ENCODE results near the gene LURAP1L.

GRCh38 chr9:12737871-12738270 lies 36.9 kb upstream of the LURAP1L start:
- TF ChIP-seq ZNF843 (tag by site-specific recombination; IDR thresholded peaks at IDR 0.05) (no peak), KLF8 (tag by site-specific recombination; IDR thresholded peaks at IDR 0.05) (no peak), ZNF830 (tag by site-specific recombination; IDR thresholded peaks at IDR 0.05; ENCODE audit: low read depth) (no peak), RBAK (tag by site-specific recombination; IDR thresholded peaks at IDR 0.05) (no peak), ZNF274 (IDR thresholded peaks at IDR 0.05; ENCODE audit: low read length) (no peak), ZNF274 (tag by site-specific recombination; IDR thresholded peaks at IDR 0.05; ENCODE audit: borderline replicate concordance) (no peak), ZNF324 (tag by site-specific recombination; IDR thresholded peaks at IDR 0.05) (no peak), ZNF391 (tag by site-specific recombination; IDR thresholded peaks at IDR 0.05; ENCODE audit: borderline replicate concordance, low read depth) (no peak)
- TF ChIP-seq, protein P1, sequence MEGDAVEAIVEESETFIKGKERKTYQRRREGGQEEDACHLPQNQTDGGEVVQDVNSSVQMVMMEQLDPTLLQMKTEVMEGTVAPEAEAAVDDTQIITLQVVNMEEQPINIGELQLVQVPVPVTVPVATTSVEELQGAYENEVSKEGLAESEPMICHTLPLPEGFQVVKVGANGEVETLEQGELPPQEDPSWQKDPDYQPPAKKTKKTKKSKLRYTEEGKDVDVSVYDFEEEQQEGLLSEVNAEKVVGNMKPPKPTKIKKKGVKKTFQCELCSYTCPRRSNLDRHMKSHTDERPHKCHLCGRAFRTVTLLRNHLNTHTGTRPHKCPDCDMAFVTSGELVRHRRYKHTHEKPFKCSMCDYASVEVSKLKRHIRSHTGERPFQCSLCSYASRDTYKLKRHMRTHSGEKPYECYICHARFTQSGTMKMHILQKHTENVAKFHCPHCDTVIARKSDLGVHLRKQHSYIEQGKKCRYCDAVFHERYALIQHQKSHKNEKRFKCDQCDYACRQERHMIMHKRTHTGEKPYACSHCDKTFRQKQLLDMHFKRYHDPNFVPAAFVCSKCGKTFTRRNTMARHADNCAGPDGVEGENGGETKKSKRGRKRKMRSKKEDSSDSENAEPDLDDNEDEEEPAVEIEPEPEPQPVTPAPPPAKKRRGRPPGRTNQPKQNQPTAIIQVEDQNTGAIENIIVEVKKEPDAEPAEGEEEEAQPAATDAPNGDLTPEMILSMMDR (tag by site-specific recombination; IDR thresholded peaks at IDR 0.05): no peak
- TF ChIP-seq, protein P2, sequence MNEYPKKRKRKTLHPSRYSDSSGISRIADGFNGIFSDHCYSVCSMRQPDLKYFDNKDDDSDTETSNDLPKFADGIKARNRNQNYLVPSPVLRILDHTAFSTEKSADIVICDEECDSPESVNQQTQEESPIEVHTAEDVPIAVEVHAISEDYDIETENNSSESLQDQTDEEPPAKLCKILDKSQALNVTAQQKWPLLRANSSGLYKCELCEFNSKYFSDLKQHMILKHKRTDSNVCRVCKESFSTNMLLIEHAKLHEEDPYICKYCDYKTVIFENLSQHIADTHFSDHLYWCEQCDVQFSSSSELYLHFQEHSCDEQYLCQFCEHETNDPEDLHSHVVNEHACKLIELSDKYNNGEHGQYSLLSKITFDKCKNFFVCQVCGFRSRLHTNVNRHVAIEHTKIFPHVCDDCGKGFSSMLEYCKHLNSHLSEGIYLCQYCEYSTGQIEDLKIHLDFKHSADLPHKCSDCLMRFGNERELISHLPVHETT (tag by site-specific recombination; IDR thresholded peaks at IDR 0.05): no peak
- TF ChIP-seq, protein P3, sequence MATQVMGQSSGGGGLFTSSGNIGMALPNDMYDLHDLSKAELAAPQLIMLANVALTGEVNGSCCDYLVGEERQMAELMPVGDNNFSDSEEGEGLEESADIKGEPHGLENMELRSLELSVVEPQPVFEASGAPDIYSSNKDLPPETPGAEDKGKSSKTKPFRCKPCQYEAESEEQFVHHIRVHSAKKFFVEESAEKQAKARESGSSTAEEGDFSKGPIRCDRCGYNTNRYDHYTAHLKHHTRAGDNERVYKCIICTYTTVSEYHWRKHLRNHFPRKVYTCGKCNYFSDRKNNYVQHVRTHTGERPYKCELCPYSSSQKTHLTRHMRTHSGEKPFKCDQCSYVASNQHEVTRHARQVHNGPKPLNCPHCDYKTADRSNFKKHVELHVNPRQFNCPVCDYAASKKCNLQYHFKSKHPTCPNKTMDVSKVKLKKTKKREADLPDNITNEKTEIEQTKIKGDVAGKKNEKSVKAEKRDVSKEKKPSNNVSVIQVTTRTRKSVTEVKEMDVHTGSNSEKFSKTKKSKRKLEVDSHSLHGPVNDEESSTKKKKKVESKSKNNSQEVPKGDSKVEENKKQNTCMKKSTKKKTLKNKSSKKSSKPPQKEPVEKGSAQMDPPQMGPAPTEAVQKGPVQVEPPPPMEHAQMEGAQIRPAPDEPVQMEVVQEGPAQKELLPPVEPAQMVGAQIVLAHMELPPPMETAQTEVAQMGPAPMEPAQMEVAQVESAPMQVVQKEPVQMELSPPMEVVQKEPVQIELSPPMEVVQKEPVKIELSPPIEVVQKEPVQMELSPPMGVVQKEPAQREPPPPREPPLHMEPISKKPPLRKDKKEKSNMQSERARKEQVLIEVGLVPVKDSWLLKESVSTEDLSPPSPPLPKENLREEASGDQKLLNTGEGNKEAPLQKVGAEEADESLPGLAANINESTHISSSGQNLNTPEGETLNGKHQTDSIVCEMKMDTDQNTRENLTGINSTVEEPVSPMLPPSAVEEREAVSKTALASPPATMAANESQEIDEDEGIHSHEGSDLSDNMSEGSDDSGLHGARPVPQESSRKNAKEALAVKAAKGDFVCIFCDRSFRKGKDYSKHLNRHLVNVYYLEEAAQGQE (tag by site-specific recombination; IDR thresholded peaks at IDR 0.05): no peak
